ENCODE measurements around the gene ID3.

GRCh38 chr1:23515905-23516304 lies 43.4 kb downstream of the ID3 start:
- TF ChIP-seq CTCF (IDR thresholded peaks at IDR 0.05) (no peak), POLR2A (IDR thresholded peaks at IDR 0.05) (no peak)
